ENCODE results near the gene SHANK2.
"Not testable (repeated sequence)": the region's sequence is repeated elsewhere in the genome, so short reads cannot be mapped to it uniquely, and the experiment has no call there.

SHANK2 gene

DNA sequence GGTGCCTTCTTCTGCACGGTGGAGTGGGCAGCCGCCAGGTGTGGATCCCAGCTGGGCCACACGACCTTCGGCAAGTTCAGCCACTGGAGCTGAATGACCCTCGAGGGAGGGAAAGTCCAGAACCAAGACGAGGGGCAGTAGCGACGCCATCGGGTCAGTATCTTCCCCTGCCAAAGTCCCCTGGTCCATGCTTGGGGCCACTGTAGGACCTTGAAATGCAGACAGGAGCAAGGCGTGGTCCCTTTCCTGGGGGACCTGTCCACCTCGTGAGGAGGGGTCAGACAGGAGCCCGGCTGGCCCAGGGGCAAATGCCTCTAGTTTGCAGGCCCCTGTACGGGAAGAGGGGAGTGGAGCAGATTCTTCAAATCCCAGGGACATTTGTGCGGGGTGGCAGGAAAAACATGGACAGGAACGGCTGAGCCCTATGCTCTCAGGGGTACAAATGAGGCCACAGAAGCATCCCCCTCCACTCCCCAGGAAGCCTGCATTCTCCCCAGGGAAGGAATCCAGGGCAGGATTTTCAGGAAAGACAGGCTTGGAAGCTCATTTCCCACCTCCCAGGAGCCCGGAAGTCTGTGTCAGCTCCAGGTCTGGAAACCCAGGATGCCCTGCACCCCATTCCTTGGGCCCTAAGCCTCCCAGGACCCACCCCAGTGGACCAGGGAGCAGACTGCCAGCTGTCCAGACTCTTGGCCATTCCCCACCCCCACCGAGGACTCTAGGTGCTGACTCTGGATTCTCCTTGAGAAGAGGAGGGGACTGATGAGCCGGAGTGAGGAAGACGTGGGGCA is 6.6 kb downstream of the SHANK2 start:
- DNase-seq (ENCODE audit: low read depth in 4 of 4, low spot score in 1 of 4) = no peak

DNA sequence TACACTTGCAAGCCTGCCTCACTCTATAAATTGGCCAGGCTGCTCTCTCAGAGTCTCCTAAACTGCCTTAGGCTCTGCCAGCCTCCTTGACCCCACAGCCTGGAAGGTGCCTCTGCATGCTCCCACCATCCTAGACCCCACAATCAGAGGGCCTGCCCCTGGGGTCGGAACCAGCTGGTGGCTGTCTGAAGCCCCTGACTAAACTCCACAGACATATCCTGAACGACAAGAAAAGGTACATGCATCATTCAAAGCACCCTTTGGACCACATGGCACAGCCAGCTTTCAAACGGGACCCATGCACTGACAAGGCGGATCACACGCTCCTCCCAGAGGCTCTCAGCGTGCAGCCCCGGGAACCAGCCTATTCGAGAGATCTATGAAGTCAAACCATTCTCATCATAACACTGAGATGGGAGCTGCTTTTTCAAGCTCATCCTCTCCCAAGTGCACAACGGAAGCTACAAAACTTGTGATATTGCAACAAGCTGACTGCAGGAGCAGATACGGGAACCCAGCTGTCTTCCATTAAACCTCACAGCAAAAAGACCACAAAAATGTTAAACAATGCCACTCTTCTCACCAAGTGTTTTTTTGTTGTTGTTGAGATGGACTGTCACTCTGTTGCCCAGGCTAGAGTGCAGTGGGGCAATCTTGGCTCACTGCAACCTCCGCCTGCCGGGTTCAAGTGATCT is 8.1 kb downstream of the SHANK2 start:
- no peak for DNase-seq (ENCODE audit: low read depth in 4 of 4, low spot score in 1 of 4)

DNA sequence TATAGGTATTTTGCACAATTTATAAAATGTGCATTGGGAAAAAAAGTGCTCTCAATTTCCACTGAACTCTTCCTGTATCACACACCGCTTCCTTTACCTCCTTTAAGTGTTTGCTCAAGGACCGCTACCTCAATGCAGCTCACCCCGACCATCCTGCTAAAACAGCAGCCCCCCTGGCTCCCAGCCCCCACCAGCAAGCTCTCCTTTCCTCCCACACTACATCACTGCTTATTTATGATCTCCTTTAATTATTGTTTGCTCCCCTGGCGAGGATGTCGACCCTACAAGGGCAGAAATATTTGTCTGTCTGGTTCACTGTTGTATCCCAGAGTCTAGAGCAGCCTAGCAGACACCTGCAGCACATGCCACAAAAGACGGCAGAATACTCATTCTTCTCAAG is 10.0 kb downstream of the SHANK2 start:
- DNase-seq (ENCODE audit: low read depth in 4 of 4, low spot score in 1 of 4) = no peak

DNA sequence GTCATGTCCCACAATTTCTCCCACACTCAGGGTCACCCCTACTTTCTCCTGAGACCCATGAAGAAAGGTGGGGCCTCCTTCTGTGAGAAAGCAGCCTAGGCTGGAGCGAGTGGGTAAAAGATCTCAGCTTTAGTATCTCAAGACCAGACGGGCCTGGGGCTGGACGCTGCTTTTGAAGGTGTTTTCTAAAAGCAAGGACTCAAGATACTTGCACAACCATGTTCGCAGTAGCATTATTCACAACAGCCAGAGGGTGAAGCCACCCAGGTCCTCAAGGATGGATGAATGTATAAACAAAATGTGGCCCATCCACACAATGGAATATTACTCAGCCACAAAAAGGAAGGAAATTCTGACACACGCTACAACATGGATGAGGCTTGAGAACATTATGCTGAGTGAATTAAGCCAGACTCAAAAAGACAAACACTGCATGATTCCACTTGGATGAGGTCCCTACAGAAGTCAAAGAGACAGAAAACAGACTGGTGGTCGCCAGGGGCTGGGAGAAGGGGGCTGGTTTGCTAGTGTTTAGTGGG is 10.6 kb downstream of the SHANK2 start:
- DNase-seq (ENCODE audit: low read depth in 4 of 4, low spot score in 1 of 4) = no peak

DNA sequence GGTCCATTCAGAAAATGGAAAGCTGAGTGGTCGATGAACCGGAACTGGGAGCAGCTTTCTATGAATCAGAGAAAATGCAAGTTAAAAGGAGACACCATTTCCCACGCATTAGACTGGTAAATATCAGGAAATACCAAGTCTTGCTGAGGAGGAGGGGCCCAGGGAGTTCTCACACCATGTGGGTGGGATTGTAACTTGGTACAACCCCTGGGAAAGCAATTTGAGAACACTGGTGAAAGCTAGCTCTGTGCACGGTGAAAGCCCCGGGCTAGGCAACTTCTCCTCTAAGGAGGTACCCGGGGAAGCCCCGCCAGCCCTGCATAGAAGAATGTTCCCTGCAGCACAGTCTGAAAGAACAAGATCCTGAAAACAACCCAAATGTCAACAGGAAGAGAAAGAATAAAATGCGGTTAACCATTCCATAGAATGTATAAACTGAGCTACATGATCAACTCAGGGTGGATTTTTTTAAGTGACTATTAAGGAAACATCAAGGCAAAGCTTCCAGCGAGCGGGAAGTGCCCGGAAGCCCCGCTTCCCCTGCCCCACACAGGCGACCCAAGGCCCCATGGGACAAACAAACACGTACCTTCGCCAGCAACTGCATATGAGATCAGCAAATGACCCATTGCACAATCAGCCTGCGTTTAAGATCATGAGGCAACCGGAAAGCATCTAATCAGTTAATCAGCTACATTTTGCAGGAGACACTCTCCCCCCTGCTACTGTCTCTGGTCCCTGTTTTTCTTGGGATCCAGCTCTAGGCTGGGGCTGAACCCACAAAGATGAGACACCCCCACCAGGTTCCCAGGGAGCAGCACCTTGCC is 11.3 kb downstream of the SHANK2 start:
- DNase-seq (ENCODE audit: low read depth in 4 of 4, low spot score in 1 of 4) = no peak

DNA sequence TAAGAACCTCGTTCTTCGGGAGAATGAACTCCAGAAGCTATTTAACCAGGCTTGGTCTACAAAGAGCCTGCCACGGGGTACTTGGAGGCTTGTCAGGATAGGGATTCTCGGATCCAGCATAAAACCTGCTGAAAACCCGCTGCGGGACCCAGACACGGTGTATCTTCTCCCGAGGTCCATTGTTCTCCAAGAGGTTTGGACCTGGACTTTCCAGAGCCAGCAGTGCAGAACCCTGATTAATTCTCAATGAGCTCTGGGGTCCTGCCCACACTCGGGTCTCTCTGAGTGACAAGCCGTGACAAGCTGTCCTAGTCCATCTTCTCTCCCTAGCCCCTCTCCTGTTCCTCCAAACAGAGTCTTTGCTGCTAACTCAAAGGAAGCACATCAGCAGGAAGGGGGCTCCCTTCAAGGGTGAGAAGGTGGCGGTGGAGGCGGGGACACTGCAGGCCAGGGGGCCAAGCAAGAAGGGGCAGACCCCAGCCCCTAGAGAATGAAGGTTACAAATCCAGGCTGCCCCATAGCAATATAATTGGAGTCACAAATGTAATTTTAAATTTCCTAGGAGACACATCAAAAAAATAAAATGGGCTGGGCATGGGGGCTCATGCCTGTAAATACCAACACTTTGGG is 12.2 kb downstream of the SHANK2 start:
- no peak for DNase-seq (ENCODE audit: low read depth in 4 of 4, low spot score in 1 of 4)

DNA sequence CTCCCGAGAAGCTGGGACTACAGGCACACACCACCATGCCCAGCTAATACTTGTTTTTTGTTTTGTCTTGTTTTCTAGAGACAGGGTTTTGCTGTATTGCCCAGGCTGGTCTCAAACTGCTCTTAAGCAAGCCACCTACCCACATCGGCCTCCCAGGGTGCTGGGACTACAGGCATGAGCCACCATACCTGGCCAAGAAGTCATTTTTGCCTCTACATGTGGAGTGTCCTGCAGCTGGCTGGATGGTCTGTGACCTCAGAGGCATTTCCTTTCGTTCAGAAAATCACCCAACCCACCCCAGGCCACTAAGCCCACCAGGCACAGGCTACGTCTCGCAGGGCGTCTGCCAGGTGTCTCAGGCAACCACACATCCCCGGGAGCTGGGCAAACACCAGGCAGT is 12.8 kb downstream of the SHANK2 start:
- no peak for DNase-seq (ENCODE audit: low read depth in 4 of 4, low spot score in 1 of 4)

DNA sequence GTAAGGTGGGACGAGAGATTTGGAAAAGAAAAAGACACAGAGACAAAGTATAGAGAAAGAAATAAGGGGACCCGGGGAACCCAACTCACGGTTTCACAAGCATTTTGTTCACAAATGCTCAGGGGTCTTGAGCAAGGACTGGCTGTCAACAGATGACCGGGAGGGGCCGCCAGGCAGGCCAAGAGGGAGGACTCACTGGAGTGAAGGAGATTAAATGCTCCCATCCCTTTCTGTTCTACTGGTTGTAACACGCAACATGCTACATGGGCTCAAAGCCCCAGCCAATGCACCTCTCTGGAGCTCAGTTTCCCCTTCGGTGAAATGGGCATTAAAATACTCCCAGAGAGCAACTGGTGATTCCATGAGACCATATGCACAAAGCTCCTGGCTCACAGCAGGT is 13.4 kb downstream of the SHANK2 start:
- DNase-seq (ENCODE audit: low read depth in 4 of 4, low spot score in 1 of 4) = no peak

DNA sequence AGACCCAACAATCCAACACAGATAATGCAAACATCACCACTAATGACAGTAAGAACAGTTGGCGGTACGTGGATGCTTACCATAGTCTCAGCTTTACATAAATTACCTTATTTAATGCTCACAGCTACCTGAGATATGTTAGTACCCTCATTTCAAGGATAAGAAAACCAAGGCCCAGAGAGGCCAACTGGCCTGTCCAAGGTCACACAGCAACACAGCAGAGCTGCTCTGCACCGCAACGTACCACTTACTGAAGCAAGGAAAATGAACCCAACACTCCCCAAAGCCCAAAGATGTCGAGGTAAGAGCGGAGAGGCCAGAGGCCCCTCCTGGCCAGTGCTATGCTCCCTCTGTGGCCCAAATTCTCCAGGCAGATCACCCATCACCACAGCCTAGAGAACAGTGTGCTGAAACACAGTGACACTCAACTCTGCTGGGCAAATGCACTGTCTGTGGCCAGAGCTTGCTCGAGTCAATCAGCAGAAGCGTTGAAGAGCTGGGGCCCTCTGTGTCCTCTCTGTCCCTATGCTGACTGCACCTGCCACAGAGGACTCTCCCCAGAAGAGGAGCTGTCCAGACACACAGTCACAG is 14.0 kb downstream of the SHANK2 start:
- no peak for DNase-seq (ENCODE audit: low read depth in 4 of 4, low spot score in 1 of 4)

DNA sequence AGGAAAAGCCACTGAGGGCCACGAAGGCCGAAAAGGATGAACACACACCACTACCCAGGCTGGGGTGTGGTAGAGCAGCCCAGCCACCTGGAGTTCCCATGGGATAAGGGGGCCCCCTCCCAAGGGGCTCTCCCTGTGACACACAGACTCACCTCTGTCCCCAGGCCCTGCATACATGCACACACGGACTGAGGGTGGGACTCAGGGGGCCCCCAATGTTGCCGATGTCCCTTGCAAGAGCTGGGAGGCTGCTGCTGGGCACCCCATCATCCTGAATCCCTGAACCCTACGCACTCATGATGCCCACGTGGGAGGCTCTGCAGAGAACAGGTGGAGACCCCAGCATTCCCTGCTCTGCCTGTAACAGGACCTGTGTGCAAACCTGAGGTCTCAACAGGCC is 14.5 kb downstream of the SHANK2 start:
- no peak for DNase-seq (ENCODE audit: low read depth in 4 of 4, low spot score in 1 of 4)

DNA sequence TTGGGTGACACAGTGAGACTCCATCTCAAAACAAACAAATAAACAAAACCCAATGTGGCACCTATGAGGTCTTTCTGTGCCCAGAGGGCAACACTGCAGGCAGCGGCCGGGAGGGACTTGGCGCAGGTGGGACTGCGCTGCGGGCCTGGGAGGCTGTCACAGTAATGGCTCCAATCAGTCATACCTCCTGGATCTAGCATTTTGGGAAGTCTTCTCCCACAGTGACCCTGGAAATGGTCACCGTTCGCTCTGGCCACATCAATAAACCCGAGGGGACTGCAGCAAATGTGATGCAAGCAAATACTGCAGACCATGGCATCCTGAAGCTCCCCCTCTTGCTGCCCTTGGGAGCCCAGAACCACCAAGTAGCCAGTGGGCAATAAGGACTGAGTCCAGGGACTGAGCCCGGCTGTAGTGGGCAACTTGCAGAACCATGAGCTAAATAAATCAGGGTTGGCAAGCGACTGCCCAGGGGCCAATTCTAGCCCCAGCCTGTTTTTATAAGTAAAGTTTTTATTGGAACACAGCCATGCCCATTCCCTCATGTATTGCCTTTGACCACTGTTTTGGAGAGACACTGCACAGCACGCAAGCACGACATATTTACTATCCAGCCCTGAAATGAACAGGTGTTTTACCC is 15.4 kb downstream of the SHANK2 start:
- no peak for DNase-seq (ENCODE audit: low read depth in 4 of 4, low spot score in 1 of 4)

DNA sequence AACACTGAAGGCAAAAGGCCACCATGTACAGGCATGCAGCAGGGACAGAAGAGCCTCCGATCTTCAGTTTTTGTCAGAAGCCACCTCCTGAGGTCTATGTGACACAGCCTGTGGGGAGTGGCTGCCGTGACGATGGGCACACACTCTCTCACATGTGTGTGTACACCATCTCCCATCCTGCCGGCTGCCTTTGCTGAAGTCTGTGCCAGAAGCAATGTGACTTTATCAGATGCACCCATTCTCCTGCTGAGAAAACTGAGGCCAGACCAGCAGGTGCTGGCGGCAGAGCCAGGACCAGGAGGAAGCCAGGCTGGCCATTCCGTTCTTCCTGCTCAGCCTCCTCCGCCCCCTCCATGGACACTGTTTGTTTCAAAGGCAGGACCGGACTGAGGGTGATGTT is 16.7 kb downstream of the SHANK2 start:
- DNase-seq (ENCODE audit: low read depth in 4 of 4, low spot score in 1 of 4) = no peak

DNA sequence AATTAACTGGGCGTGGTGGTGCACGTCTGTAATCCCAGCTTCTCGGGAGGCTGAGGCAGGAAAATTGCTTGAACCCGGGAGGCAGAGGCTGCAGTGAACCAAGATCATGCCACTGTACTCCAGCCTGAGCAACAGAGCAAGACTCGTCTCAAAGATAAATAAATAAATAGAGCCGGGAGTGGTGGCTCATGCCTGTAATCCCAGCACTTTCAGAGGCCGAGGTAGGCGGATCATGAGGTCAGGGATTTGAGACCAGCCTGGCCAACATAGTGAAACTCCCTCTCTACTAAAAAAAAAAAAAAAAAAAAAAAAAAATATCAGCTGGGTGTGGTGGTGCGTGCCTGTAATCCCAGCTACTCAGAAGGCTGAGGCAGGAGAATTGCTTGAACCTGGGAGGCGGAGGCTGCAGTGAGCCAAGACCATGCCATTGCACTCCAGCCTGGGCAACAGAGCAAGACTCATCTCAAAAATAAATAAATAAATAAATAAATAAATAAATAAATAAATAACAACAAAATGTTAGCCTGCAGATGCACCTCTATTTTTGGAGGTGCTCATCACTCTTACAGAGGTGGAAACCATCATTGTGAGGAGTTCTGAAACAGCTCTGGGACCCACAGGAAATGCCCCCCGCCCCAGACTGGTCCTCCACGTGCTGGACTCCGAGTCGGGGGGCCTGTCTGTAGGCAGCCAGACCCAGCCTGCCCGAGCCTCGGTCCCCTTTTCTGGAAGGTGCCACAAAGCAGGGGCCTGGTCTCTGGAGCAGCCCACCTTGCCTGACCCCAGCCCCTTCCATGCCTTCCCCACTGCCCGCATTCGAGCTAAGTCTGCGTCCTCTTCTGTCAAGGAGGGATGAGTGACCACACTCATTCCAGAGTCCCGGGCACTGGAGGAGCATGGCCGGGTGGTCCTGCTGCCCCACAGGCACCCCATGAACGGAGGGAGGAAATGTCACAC is 18.2 kb downstream of the SHANK2 start:
- not testable (repeated sequence) for DNase-seq (ENCODE audit: low read depth in 4 of 4, low spot score in 1 of 4)

DNA sequence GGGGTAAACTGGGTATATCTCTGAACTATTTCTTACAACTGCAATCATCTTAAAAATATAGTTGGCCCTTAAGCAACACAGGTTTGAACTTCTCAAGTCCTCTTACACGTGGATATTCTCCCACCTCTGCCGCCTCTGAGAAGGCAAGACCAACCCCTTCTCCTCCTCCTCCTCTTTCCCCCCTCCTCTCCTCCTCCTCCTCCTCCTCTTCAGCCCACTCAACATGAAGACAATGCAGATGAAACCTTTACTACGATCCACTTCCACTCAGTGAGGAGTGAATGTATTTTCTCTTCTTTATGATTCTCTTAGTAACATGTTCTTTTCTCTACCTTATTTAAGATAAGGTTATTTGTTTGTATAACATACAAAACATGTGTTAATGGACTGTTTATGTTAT is 20.0 kb downstream of the SHANK2 start:
- DNase-seq (ENCODE audit: low read depth in 4 of 4, low spot score in 1 of 4) = no peak

DNA sequence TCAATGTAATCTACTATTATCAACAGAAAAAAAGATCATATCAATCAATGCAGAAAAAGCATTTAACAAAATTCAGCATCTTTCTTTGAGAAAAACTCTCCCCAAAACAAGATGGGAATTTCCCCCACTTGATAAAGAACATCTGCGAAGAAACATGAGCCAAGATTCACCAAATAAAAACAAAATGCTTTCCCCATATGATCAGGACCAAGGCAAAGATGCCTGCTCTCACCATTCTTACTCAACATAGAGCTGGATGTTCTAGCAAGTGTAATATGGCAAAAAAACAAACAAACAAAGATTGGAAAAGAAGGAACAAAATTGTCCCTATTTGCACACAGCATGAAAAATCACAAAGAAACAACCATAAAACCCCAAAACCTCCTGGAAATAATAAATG is 23.4 kb downstream of the SHANK2 start:
- DNase-seq (ENCODE audit: low read depth in 4 of 4, low spot score in 1 of 4) = no peak

DNA sequence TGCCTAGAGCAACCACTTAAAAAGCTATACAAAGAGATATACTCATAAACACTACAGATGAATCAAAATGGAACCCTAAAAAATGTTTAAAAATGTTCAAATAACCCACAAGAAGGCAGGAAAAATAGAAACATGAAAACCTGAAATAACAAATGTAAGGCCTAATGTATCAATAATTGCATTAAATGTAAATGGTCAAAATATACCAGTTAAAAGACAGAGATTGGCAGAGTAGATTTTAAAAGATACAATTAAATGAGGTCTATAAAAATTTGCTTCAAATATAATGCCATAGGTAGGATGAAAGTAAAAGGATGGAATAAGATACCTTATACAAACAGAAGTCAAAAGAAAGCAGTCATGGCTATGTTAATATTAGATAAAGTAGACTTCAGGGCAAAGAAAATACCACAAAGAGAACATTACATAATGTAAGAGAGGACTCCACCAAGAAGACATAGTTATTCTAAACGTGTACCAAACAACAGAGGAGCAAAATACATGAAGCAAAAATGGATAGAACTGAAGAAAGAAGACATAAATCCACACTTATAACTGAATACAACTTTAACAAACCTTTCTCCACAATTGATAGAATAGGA is 25.2 kb downstream of the SHANK2 start:
- DNase-seq (ENCODE audit: low read depth in 4 of 4, low spot score in 1 of 4) = no peak

DNA sequence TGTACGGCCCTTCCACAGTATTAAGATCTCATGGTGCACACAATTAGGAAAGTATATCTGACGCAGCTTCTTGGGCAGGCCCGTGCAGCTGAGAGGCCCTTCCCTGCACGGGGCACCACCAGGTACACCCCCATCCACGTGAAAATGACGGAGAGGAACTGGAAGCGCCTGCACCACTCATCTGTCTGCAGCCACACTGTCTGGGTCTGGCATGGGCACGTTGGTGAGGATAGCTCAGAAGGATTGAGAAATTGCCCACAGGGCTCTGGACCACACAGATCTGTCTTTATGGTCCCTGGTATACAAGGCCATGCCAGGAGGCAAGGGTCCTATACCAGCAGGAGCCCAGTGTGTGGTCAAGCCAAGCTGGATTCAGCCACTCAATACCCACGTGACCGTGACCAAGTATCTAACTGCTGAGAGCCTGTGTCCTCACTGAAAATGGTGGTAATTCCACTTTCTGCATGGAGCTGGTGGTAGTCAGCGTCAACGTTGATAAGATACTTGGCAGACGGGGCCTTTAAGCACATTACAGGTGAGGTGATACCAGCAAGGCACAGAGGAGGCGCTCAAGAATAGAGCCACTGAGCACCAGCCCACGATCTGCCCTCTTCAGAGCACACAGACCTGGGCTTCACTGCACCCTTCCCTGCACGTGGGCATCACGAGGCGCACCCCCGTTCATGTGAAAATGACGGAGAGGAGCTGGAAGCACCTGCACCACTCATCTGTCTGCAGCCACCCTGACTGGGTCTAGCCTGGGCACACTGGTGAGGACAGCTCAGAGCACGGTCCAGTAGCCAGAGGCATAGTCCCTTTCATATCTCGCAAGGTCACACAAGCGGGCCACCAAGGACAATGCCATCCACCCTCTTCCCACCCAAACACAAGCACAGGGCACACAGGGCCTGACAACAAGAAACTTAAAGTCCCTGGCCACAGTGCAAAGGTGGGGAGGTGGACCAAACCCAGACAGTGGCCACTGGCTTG is 28.4 kb downstream of the SHANK2 start:
- no peak for DNase-seq (ENCODE audit: low read depth in 4 of 4, low spot score in 1 of 4)

DNA sequence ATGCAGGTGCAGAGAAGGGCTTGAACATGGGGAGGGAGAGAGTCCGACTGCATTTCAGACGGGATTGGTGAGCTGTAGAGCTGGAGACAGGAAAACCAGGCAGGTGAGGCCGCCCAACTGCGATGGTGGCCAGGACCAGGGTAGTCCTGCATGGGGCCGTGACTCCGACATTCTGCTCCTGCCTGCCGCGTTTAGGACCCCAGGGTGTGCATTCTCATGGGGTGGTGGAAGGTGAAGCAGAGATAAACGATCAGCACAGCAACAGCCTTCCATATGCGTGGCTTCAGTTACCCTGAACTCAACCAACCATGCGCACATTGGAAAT is 29.3 kb downstream of the SHANK2 start:
- no peak for DNase-seq (ENCODE audit: low read depth in 4 of 4, low spot score in 1 of 4)

Measured in stimulated activated CD4-positive, alpha-beta T cell treated with anti-CD3 and anti-CD28 coated beads, Interleukin-1b, Interleukin-23, amount 100 ng/mL, for 24 hours (primary cell).